Naive thymus-derived CD4-positive, alpha-beta T cell (primary cell): ENCODE results near the gene TTC27. TPM values are rescaled to one million over a fixed set of nuclear protein-coding genes. Genes with fewer than 3 reads are reported as not detected.
A peak's percentile ranks its signal among the peaks of the same experiment; 100 is the strongest.

Source experiments
- ATAC-seq: fragments of 150-1000 bp; cut with Tn5 transposase; 2 replicates; pipeline ENCODE4 v1.10.0; 2021; ENCODE audit warnings: mild to moderate bottlenecking, moderate library complexity
- CTCF ChIA-PET: fragments of 350-600 bp; sonication (Branson Sonifier 250); formaldehyde crosslinking; loops from one replicate; lab custom pipeline; 2021; ENCODE audit warnings: antibody characterized with exemption; lab: Charles Lee
- POLR2A ChIA-PET: fragments of 350-600 bp; sonication (Branson Sonifier 250); formaldehyde crosslinking; loops from one replicate; lab custom pipeline; 2021; ENCODE audit warnings: antibody characterized with exemption, inconsistent platforms; lab: Charles Lee
- DNase-seq, 9 donors: peaks; one replicate each; pipeline versions ENCODE4 v3.0.0 to v3.0.0-alpha.2; 2020 to 2022; ENCODE audit warnings: mixed read lengths in 1 of 9
- H3K27ac ChIP-seq: one replicate; pipeline ENCODE4 v1.7.0; 2013; ENCODE audit warnings: mild to moderate bottlenecking, low read depth, low read length, moderate library complexity
- H3K27me3 ChIP-seq, 2 donors: one replicate each; pipeline ENCODE4 v1.7.0; 2013; ENCODE audit warnings: low read length in 2 of 2, mild to moderate bottlenecking in 2 of 2, moderate library complexity in 2 of 2; ENCODE audit not compliant: control insufficient read depth in 2 of 2, insufficient read depth in 2 of 2
- H3K36me3 ChIP-seq, 3 experiments: 1 replicate in 2 of 3; 2 replicates in 1 of 3; pipeline ENCODE4 v1.7.0; 2013; ENCODE audit warnings: low read length in 3 of 3, mild to moderate bottlenecking in 3 of 3, moderate library complexity in 1 of 3; ENCODE audit not compliant: insufficient read depth in 3 of 3, control insufficient read depth in 2 of 3
- H3K4me1 ChIP-seq, 2 donors: one replicate each; pipeline ENCODE4 v1.7.0; 2013; ENCODE audit warnings: low read length in 2 of 2, mild to moderate bottlenecking in 2 of 2, moderate library complexity in 1 of 2; ENCODE audit not compliant: control insufficient read depth in 2 of 2, insufficient read depth in 2 of 2
- H3K4me3 ChIP-seq: 2 replicates; pipeline ENCODE4 v1.7.0; 2013; ENCODE audit warnings: mild to moderate bottlenecking, low read length
- H3K9me3 ChIP-seq, 3 experiments: 1 replicate in 2 of 3; 2 replicates in 1 of 3; pipeline ENCODE4 v1.7.0; 2013; ENCODE audit warnings: low read length in 3 of 3; ENCODE audit not compliant: control insufficient read depth in 2 of 3
- H3K27ac Mint-ChIP-seq, 9 donors: one replicate each; pipeline ENCODE4 v1.8.0; 2020 to 2022; ENCODE audit warnings: mixed read lengths in 9 of 9, mild to moderate bottlenecking in 8 of 9, moderate library complexity in 5 of 9, inconsistent platforms in 2 of 9
- H3K27me3 Mint-ChIP-seq, 5 donors: one replicate each; pipeline ENCODE4 v1.8.0; 2021 to 2022; ENCODE audit warnings: mixed read lengths in 5 of 5, mild to moderate bottlenecking in 1 of 5
- H3K36me3 Mint-ChIP-seq, 5 donors: one replicate each; pipeline ENCODE4 v1.8.0; 2020 to 2022; ENCODE audit warnings: mixed read lengths in 5 of 5, mild to moderate bottlenecking in 3 of 5, inconsistent platforms in 1 of 5
- H3K4me1 Mint-ChIP-seq, 7 donors: one replicate each; pipeline ENCODE4 v1.8.0; 2020 to 2022; ENCODE audit warnings: mixed read lengths in 7 of 7, mild to moderate bottlenecking in 3 of 7, inconsistent platforms in 1 of 7
- H3K4me3 Mint-ChIP-seq, 10 donors: one replicate each; pipeline ENCODE4 v1.8.0; 2020 to 2022; ENCODE audit warnings: mild to moderate bottlenecking in 10 of 10, mixed read lengths in 10 of 10, moderate library complexity in 6 of 10, inconsistent platforms in 2 of 10
- H3K9me3 Mint-ChIP-seq, 11 donors: one replicate each; pipeline ENCODE4 v1.8.0; 2020 to 2022; ENCODE audit warnings: mixed read lengths in 11 of 11, mild to moderate bottlenecking in 4 of 11, inconsistent platforms in 1 of 11, moderate library complexity in 1 of 11
- intact Hi-C, 2 donors: fragments of 100-400 bp; cut with micrococcal nuclease; formaldehyde crosslinking; loops; one replicate each; pipeline ENCODE4 v1.15.1; 2023
- polyA plus RNA-seq, 2 donors: library from polyadenylated mRNA; unstranded; fragments of 300-500 nt; fragmentation: Illumina TruSeq; gene quantifications; one replicate each; pipeline ENCODE4 v1.2.3, GENCODE V29; 2021
- total RNA-seq, 6 experiments: library from RNA in 5 of 6; stranded (reverse) in 5 of 6; gene quantifications; 1 replicate in 5 of 6; 2 replicates in 1 of 6; pipeline ENCODE4 v1.2.3 and lab custom pipeline; 2021 to 2026

The TTC27 gene
- total and polyA plus RNA-seq, 7 experiments from 2014 or later = 18.5 to 30.0 (median 23.9) TPM

DNA sequence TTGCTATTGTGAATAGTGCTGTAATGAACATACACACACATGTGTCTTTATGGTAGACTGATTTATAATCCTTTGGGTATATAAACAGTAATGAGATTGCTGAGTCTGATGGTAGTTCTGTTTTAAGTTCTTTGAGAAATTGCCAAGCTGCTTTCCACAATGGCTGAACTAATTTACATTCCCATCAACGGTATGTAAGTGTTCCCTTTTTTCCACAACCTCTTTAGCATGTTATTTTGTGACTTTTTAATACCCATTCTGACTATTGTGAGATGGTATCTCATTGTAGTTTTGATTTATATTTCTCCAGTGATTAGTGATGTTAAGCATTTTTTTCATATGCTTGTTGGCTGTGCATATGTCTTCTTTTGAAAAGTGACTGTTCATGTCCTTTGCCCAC is 86.7 kb downstream of the TTC27 start:
- no peak for ATAC-seq
- no peak overlapping the region for H3K4me3 ChIP-seq
- no peaks in the 10 kb centered on the region for H3K27me3 ChIP-seq
- POLR2A ChIA-PET = no interaction called here
- H3K27ac ChIP-seq = no peak overlapping the region
- Mint-ChIP-seq H3K27me3 (no peaks in the 10 kb centered on the region), H3K4me1 (peaks cover 0 to 12% (median 7%) of the 10 kb centered on the region in 7 donors), H3K27ac (no peak overlapping the region), H3K9me3 (peaks cover 0 to 7% (median 0%) of the 10 kb centered on the region in 11 donors), H3K4me3 (no peak overlapping the region), H3K36me3 (peaks cover 28 to 76% (median 62%) of the 10 kb centered on the region in 5 donors)
- H3K36me3 ChIP-seq = peaks cover 0 to 9% (median 0%) of the 10 kb centered on the region in 3 experiments
- H3K4me1 ChIP-seq = no peaks in the 10 kb centered on the region
- CTCF ChIA-PET = no interaction called here
- DNase-seq = no peak
- H3K9me3 ChIP-seq = no peaks in the 10 kb centered on the region
- intact Hi-C loops = no loop called here

DNA sequence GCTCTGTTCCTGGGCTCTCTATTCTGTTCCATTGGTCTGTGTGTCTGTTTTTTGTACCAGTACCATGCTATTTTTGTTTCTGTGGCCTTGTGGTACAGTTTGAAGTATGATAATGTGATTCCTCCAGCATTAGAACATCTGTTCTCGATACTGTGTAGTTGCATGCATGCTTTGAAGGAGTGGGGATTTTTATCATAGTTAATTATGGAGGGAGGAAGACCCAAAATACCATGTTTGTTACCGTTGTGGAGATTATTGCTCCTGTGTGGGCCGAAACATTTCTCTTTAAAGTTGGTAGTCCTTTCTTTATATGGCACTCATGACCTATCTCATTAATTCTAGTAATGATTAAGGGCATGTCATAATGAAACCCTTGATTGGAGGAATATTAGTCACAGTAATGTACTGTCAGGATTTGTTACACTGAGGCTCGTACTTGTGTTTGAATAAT is 87.6 kb downstream of the TTC27 start:
- Mint-ChIP-seq H3K4me1 (peaks cover 0 to 12% (median 7%) of the 10 kb centered on the region in 7 donors), H3K4me3 (no peak overlapping the region), H3K27ac (no peak overlapping the region), H3K9me3 (peaks cover 0 to 7% (median 0%) of the 10 kb centered on the region in 11 donors), H3K27me3 (no peaks in the 10 kb centered on the region), H3K36me3 (peaks cover 28 to 79% (median 61%) of the 10 kb centered on the region in 5 donors)
- H3K36me3 ChIP-seq = peaks cover 0 to 11% (median 0%) of the 10 kb centered on the region in 3 experiments
- CTCF ChIA-PET = no interaction called here
- DNase-seq = no peak
- ATAC-seq = no peak
- H3K9me3 ChIP-seq = no peaks in the 10 kb centered on the region
- no peak overlapping the region for H3K27ac ChIP-seq
- H3K4me1 ChIP-seq = no peaks in the 10 kb centered on the region
- intact Hi-C loops = no loop called here
- POLR2A ChIA-PET = no interaction called here
- no peaks in the 10 kb centered on the region for H3K27me3 ChIP-seq
- H3K4me3 ChIP-seq = no peak overlapping the region

DNA sequence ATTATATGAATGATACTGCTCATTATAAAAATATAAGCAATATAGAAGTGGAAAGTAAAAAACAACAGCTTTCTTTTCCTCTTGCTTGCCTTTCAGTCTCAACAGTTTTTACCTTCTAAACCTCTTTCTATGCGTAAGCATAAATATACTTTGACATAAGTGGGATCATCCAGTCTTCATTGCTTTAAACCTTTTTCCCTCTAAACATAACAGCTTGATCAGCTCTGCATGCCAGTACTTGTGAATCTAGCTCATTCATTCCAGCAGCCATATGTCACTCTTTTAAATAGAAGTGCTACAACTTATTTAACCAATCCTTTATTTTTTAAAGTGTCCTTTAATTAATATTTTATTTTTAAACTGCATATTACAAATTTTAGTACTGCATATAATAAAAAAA is 88.1 kb downstream of the TTC27 start:
- DNase-seq = no peak
- H3K4me1 ChIP-seq = no peaks in the 10 kb centered on the region
- H3K27me3 ChIP-seq = no peaks in the 10 kb centered on the region
- no peak overlapping the region for H3K27ac ChIP-seq
- Mint-ChIP-seq H3K27ac (no peak overlapping the region), H3K4me1 (peaks cover 0 to 12% (median 7%) of the 10 kb centered on the region in 7 donors), H3K27me3 (no peaks in the 10 kb centered on the region), H3K36me3 (peaks cover 28 to 79% (median 63%) of the 10 kb centered on the region in 5 donors), H3K4me3 (no peak overlapping the region), H3K9me3 (peaks cover 0 to 7% (median 0%) of the 10 kb centered on the region in 11 donors)
- ChIA-PET POLR2A (no interaction called here), CTCF (no interaction called here)
- intact Hi-C loops = no loop called here
- H3K4me3 ChIP-seq = no peak overlapping the region
- no peak for ATAC-seq
- no peaks in the 10 kb centered on the region for H3K9me3 ChIP-seq
- peaks cover 0 to 11% (median 0%) of the 10 kb centered on the region in 3 experiments for H3K36me3 ChIP-seq

DNA sequence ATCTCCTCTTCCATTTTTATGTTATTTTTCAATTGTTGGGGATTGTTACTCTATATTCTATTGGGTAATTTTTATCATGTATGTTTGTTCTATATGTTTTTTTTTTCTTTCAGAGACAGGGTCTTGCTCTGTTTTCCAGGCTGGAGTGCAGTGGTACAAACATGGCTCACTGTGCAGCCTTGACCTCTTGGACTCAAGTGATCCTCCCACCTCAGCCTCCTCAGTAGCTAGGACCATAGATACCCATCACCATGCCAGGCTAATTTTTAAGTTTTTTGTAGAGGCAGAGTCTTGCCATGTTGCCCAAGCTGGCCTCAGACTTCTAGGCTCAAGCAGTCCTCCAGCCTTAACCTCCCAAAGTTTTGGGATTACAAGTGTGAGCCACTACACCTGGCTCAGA is 88.7 kb downstream of the TTC27 start:
- Histone ChIP-seq H3K4me1 (no peaks in the 10 kb centered on the region), H3K27ac (no peak overlapping the region), H3K36me3 (peaks cover 0 to 17% (median 0%) of the 10 kb centered on the region in 3 experiments), H3K4me3 (no peak overlapping the region), H3K27me3 (no peaks in the 10 kb centered on the region), H3K9me3 (no peaks in the 10 kb centered on the region)
- Mint-ChIP-seq H3K9me3 (peaks cover 0 to 7% (median 0%) of the 10 kb centered on the region in 11 donors), H3K36me3 (peaks cover 28 to 81% (median 68%) of the 10 kb centered on the region in 5 donors), H3K27ac (no peak overlapping the region), H3K27me3 (no peaks in the 10 kb centered on the region), H3K4me1 (peaks cover 0 to 12% (median 7%) of the 10 kb centered on the region in 7 donors), H3K4me3 (no peak overlapping the region)
- no peak for DNase-seq
- intact Hi-C loops = no loop called here
- ChIA-PET POLR2A (no interaction called here), CTCF (no interaction called here)
- ATAC-seq = no peak

DNA sequence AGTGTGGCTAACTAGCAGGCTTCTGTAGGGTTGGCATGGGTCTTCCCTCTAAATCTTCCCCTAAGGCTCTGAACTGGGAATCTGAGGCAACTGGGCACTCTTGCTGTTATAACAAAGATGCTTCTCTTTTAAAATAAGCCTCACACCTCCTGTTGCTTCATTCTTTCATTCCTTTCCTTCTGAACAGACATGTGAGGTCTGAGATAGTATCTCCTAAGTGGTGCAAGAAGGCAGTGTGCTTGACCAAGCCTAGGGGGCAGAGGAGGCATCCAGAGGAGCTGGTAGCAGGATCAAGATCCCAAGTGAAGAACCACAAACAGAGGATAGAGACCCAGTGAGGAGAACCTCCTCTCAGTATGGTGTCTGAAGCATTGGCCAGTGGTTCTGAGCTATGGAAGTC is 90.9 kb downstream of the TTC27 start:
- Mint-ChIP-seq H3K36me3 (peaks cover 21 to 76% (median 69%) of the 10 kb centered on the region in 5 donors), H3K27me3 (no peaks in the 10 kb centered on the region), H3K27ac (no peak overlapping the region), H3K4me3 (no peak overlapping the region), H3K4me1 (peaks cover 0 to 17% (median 12%) of the 10 kb centered on the region in 7 donors), H3K9me3 (peaks cover 0 to 7% (median 0%) of the 10 kb centered on the region in 11 donors)
- no peak for DNase-seq
- Histone ChIP-seq H3K36me3 (peaks cover 0 to 13% (median 0%) of the 10 kb centered on the region in 3 experiments), H3K4me1 (no peaks in the 10 kb centered on the region), H3K9me3 (no peaks in the 10 kb centered on the region), H3K4me3 (no peak overlapping the region), H3K27me3 (no peaks in the 10 kb centered on the region), H3K27ac (no peak overlapping the region)
- CTCF ChIA-PET = no interaction called here
- intact Hi-C loops = no loop called here
- POLR2A ChIA-PET = no interaction called here
- ATAC-seq = peak; percentile 36

DNA sequence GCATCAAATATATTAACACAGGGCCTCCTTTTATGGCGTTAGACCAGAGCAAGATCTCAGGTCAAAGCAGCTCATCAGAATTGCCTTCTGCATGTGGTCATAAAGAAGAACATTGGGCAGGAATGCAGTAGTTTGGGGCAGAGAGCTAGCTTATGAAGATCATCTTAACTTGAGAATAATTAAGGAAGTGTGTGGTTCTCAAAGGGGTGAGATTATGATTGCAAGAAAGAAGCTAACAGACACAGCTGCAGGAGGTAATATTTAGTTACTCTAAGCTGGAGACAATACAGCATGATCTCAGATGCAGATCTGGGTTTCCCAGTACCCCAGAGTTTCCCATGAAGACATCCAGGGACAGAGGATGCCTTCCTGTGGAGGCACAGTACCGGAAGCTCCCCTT is 91.6 kb downstream of the TTC27 start:
- no peak for ATAC-seq
- peaks cover 0 to 7% (median 2%) of the 10 kb centered on the region in 11 donors for H3K9me3 Mint-ChIP-seq

More for the DNA sequence above, 91.6 kb downstream of the TTC27 start:
- Histone ChIP-seq H3K27me3 (no peaks in the 10 kb centered on the region), H3K36me3 (peaks cover 0 to 13% (median 0%) of the 10 kb centered on the region in 3 experiments), H3K4me1 (no peaks in the 10 kb centered on the region), H3K4me3 (no peak overlapping the region), H3K9me3 (no peaks in the 10 kb centered on the region), H3K27ac (no peak overlapping the region)
- Mint-ChIP-seq H3K4me1 (peaks cover 0 to 19% (median 12%) of the 10 kb centered on the region in 7 donors), H3K36me3 (peaks cover 22 to 77% (median 70%) of the 10 kb centered on the region in 5 donors), H3K27me3 (no peaks in the 10 kb centered on the region), H3K4me3 (no peak overlapping the region), H3K27ac (no peak overlapping the region)
- intact Hi-C loops = no loop called here
- ChIA-PET POLR2A (interaction anchor here (0.6 kb wide), 1 partner anchor 885 kb away, joined by 3 read pairs; no protein-coding TSS in a partner anchor), CTCF (no interaction called here)
- no peak for DNase-seq
